Suprapubic skin (tissue), 3 donors: ENCODE measurements around the gene TMEM235.

Experiments
- POLR2AphosphoS5 ChIP-seq, 3 donors: sonication (generic); formaldehyde crosslinking; IDR thresholded peaks; one replicate each; pipeline ENCODE4 v1.6.1; 2017; ENCODE audit warnings: antibody characterized with exemption in 3 of 3
- TF ChIP-seq, protein P1 (sequence below), 2 donors: fragments of 200-600 bp in 1 of 2; fragments of 450-650 bp in 1 of 2; sonication (generic) in 1 of 2; IDR thresholded peaks; one replicate each; pipeline ENCODE4 v1.5.1; 2016 to 2019; ENCODE audit warnings: antibody characterized with exemption in 2 of 2, mild to moderate bottlenecking in 1 of 2, moderate library complexity in 1 of 2

DNA sequence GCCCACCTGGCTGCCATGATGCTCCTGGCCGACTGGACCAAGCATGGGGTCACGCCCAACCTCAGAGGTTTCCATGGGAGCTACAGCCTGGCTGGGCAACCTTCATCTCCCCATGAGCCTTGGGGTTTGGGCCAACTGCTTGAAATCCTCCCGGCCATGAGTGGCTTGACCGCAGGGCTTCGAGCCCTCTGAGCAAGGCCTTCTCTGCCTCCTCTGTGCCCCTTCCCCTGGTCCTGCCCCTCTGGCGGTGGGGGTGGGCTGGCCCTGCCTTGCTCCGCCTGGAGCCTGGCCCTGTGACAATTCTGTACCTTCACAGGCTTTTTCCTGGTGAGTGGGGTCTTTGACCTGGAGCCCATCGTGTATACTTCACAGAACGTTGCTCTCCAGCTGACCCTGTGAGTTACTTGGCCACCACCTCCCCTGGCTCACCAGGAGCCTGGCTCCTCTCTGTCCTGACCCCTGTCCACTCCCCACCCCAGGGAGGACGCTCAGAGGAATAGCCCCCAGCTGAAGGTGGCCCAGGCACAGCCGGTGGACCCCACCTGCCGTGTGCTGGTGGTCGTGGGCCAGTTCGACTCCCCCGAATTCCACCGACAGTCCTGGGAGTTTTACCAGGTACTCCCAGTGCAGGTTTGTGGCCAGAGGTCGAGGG lies 26.2 kb upstream of the TMEM235 start:
- TF ChIP-seq, protein P1, sequence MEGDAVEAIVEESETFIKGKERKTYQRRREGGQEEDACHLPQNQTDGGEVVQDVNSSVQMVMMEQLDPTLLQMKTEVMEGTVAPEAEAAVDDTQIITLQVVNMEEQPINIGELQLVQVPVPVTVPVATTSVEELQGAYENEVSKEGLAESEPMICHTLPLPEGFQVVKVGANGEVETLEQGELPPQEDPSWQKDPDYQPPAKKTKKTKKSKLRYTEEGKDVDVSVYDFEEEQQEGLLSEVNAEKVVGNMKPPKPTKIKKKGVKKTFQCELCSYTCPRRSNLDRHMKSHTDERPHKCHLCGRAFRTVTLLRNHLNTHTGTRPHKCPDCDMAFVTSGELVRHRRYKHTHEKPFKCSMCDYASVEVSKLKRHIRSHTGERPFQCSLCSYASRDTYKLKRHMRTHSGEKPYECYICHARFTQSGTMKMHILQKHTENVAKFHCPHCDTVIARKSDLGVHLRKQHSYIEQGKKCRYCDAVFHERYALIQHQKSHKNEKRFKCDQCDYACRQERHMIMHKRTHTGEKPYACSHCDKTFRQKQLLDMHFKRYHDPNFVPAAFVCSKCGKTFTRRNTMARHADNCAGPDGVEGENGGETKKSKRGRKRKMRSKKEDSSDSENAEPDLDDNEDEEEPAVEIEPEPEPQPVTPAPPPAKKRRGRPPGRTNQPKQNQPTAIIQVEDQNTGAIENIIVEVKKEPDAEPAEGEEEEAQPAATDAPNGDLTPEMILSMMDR (IDR thresholded peaks at IDR 0.05) = no peak
- no peak for TF ChIP-seq POLR2AphosphoS5 (IDR thresholded peaks at IDR 0.05)
